ACHN (cell line): Measurements from ENCODE around the gene TSPAN5.
A peak's percentile ranks its signal among the peaks of the same experiment; 100 is the strongest.

ENCODE experiments used
- DNase-seq: peaks from one replicate; pipeline ENCODE4 v3.0.0-alpha.2; 2015
- in situ Hi-C: cut with HindIII; loops from 2 replicates; pipeline ENCODE4 v1.10.0; 2017; ENCODE audit warnings: low sequenced_read_pairs, low pct_ligation_motif_present, low pct_unique_long_range_greater_than_20kb

Gene TSPAN5

DNA sequence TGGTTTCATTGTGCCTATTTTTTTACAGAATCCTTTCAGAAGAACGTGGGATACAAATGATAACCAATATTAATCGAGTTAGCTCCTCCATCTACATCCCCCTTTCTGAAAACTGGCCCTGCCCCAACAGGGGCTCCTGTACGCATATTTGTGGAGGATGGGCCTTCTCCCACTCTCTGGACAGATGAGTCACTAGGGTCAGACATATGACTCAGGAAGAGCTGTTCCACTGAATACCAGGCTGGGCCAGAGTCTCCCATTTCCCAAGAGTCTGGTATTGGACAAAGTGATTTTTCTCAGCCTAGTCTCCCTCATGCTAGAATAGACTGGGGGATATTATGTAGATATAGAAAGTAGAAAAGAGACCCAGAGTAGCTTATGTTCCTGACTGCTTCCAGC is 142.4 kb downstream of the TSPAN5 start:
- peak; percentile 52 for DNase-seq
- in situ Hi-C loops, result no loop called here

DNA sequence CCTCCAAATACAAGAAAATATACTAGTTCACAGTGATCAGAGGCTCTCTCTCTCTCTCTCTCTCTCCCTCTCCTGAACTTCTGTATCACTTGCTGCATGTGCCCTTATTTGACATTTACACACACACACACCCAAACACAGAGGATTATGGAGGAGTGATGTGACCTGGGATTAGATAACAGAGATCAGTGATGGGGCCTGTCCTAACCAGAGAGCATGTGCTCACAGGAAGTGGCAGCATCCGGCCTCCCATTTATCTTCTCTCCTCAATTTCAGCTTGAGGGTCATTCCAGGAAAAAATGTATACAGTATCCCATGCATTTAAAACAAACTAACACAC is 143.0 kb downstream of the TSPAN5 start:
- in situ Hi-C loops, result no loop called here
- no peak for DNase-seq

- no peak for DNase-seq
- in situ Hi-C loops, result no loop called here
Observed at GRCh38 chr4:98514741-98515469, 143.5 kb downstream of the TSPAN5 start.

- no peak for DNase-seq
- in situ Hi-C loops, result no loop called here
Observed at GRCh38 chr4:98512918-98513317, 145.5 kb downstream of the TSPAN5 start.

DNA sequence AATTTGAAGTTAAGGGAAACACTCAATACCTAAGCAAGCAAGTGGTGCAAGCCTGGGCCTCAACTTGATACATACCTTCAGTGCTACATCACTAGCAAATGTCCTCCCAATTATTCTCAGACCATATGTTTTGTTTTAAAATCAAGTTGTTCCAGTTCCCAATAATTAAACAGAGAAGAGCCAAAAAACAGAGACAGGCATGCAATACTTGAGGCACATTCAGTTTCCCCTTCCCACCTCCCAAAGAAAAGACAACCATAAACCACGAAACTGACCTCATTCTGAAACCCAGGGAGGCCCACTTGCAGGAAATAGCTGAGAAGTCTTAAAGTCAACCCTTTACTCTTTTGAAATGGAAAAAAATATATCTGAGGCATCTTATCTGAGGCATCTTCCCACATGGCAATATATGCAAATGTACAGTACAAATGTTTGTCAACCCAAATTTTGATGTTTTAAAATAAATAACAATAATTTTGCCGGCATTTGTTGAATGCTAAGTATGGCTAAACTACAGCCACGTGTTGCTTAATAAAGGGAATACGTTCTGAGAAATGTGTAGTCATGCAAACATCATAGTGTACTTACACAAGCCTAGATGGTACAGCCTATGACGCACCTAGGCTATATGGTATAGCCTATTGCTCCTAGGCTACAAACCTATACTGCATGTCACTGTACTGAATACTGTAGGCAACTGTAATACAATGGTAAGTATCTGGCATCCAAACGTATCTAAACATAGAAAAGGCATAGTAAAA is 147.5 kb downstream of the TSPAN5 start:
- DNase-seq, result no peak

DNA sequence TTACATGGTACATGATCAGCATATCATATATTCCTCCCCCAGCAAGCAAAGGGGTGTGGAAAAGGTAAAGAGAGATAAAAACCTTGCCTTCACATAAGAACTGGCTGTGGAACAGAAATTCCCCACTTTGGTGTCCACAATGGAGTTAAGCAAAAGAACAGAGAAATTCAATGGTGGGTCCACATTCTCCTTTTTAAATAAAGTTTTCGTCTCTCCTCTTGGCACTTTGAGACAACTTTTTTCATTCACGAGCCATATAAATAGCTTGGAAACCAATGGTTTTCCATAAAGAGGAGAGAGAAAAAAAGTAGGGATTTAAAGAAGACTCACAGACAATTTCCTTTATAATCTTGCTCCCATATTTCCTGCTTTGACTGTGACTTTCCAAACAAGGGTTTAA is 148.1 kb downstream of the TSPAN5 start:
- in situ Hi-C loops, result no loop called here
- no peak for DNase-seq

More for the DNA sequence above, 147.5 kb downstream of the TSPAN5 start:
- in situ Hi-C loops, result no loop called here

GRCh38 chr4:98509721-98510120 is 148.7 kb downstream of the TSPAN5 start:
- in situ Hi-C loops, result no loop called here

DNA sequence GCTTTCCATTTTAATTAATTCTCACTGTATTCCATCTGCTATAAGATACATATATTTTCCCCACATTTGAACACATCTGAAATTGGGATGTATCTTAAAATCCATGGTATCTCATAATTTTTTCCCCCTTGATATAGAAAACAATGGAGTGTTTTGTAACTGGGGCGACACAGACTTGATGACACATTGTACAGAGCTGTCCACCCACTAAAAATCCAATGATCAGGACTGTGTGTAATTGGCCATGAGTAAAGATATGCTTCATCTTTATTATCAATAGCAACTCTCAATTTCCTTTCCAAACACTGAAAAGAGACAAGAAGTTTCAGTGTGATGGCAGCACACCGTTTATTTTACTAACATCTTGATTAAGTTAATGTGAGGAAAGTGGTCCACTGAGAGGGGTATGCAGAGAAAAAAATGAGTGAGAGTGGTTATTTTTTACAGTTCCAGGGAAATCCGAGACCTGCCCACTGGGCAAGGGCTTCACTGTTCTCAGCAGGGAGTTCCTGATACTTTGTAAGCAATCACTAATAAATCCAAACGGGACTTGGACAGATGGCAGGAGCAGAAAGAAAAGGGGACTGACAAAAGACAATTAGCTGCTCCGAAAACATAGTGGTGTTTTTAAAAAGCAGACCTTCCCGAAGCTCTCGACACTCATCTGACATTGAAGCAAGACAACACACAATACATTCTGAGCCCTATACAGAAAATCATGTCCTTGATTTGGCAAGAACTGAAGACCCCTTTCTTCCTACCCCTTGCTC is 149.4 kb downstream of the TSPAN5 start:
- in situ Hi-C loops, result no loop called here
- DNase-seq, result no peak

More at GRCh38 chr4:98509721-98510120, 148.7 kb downstream of the TSPAN5 start:
- DNase-seq, result no peak

DNA sequence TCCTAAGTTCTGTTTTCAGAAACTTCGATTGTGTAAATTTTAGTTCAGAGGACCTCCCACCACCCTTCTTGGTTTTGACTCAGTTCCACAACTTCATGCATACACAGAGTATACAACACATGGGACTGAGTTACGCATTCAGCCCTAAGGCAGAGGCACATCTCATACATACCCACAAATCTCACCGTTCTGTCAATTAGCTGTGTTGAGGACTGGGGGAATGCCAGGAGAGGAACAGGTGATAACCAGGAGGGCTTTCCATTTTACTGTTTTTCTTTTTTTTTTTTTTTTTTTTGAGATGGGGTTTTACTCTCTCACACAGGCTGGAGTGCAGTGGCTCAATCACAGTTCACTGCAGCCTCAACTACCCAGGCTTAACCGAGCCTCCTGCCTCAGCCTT is 150.2 kb downstream of the TSPAN5 start:
- DNase-seq, result no peak
- in situ Hi-C loops, result no loop called here

GRCh38 chr4:98507299-98507698 is 151.1 kb downstream of the TSPAN5 start:
- in situ Hi-C loops, result no loop called here
- no peak for DNase-seq

DNA sequence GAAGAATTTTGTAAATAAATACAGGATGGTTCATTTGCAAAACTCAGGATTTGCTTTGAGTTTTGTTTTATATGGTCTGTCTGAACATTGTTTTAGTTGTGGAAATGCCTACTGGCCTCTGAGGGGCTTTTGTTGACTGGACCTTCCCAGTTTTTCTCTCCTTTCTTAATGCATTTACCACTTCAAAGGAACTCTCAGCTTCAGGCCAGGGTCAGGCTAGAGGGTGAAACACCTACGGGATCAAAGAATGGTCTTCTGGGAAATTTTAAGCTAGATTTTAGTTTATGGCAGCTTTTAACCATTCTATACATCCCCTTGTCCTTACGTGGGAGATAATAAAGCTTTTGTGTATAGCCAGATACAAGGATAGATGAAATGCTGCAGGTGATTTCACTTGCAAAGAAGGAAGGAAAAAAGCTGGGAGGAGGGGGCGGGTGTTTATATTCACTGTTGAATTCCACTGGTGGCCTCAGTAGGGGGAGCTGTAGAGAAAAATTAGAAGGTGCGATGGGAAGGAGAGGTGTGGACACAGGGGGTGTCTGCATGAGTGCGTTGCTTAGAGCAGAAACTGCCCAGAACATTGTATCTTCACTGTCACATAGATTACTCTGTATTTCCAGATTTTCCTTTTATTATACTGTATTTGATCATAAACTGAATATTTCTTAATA is 151.8 kb downstream of the TSPAN5 start:
- peak; percentile 25 for DNase-seq
- in situ Hi-C loops, result no loop called here

DNA sequence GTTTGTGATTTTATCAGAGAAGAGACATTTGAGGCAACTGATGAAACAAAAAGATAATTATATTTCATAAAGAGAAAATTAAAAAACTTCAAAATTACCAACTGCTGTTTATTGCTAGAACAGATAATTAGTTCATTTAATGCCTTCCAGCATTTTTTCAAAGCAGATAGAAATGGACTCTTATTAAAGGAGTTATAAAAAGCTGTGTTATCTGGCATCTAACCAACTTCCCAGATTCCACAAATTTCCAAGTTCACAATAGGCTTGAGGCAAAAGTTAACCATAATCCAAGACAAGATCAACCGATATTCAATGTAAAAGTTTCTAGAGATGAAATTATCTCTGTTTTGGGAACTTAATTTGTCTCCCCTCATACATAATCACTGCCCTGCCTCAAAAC is 152.4 kb downstream of the TSPAN5 start:
- in situ Hi-C loops, result no loop called here
- DNase-seq, result no peak

GRCh38 chr4:98504091-98504490 is 154.3 kb downstream of the TSPAN5 start:
- in situ Hi-C loops, result no loop called here
- no peak for DNase-seq

GRCh38 chr4:98503676-98504075 is 154.7 kb downstream of the TSPAN5 start:
- in situ Hi-C loops, result no loop called here
- DNase-seq, result no peak

DNA sequence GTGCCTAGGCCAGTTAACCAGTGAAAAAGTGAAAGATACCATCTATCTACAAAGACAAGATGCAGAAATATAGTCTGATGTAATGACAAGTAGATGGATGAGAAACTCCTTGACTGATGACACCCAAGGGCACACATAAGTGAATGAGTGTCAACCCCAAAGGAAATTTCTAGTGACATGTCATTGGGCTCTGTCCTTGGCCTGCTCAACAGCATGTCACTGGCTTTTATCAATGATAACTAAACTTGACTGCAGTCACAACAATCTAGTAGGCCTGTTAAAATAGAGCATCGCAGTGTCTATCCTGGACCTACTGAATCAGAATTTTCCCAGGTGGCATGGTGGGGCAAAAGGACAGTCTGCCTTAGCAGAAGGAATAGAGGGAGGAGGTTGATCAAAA is 155.8 kb downstream of the TSPAN5 start:
- in situ Hi-C loops, result no loop called here
- DNase-seq, result no peak

DNA sequence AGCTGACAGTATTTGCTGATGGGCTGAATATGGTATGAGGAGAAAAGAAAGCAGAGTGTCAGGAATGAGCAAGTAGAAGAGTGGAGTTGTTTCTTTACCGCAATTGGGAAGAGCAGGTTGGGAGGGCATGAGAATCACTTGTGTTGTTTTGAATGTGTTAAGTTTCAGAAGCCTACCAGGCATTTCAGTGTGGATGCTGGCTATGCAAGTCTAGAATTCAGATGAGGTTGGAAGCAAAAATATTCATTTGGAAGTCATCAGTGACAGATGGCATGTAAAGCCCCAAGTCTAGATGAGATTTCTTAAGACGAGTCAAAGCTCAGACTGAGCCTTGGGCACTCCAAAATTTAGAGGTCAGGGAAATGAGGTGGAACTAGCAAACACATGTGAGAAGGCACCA is 156.4 kb downstream of the TSPAN5 start:
- in situ Hi-C loops, result no loop called here
- no peak for DNase-seq

- DNase-seq, result no peak
- in situ Hi-C loops, result no loop called here
Observed at GRCh38 chr4:98501383-98501782, 157.0 kb downstream of the TSPAN5 start.

GRCh38 chr4:98498774-98499173 is 159.6 kb downstream of the TSPAN5 start:
- DNase-seq, result no peak
- in situ Hi-C loops, result no loop called here
